Activated B cell treated with CpG ODN at 0.5 μM for 24 hours (primary cell): Measurements from ENCODE around the gene CALM3. TPM values are rescaled to one million over a fixed set of nuclear protein-coding genes. Genes with fewer than 3 reads are reported as not detected.

Source experiments
- ATAC-seq: fragments of 200-7000 bp; cut with Tn5 transposase; one replicate; pipeline ENCODE4 v1.10.0; 2021; ENCODE audit warnings: low read depth, mild to moderate bottlenecking, moderate library complexity
- CTCF ChIA-PET: fragments of 350-600 bp; sonication (Branson Sonifier 250); formaldehyde crosslinking; loops from one replicate; lab custom pipeline; 2021; ENCODE audit warnings: antibody characterized with exemption; lab: Charles Lee
- POLR2A ChIA-PET: fragments of 350-600 bp; sonication (Branson Sonifier 250); formaldehyde crosslinking; loops from one replicate; lab custom pipeline; 2021; ENCODE audit warnings: antibody characterized with exemption; lab: Charles Lee
- DNase-seq: peaks from one replicate; pipeline ENCODE4 v3.0.0; 2022
- H3K27ac Mint-ChIP-seq: one replicate; pipeline ENCODE4 v1.8.0; 2020; ENCODE audit warnings: mixed read lengths
- H3K27me3 Mint-ChIP-seq: one replicate; pipeline ENCODE4 v1.8.0; 2021; ENCODE audit warnings: mixed read lengths
- H3K36me3 Mint-ChIP-seq: one replicate; pipeline ENCODE4 v1.8.0; 2021; ENCODE audit warnings: low read depth, mixed read lengths
- H3K4me1 Mint-ChIP-seq: one replicate; pipeline ENCODE4 v1.8.0; 2021; ENCODE audit warnings: mixed read lengths
- H3K4me3 Mint-ChIP-seq: one replicate; pipeline ENCODE4 v1.8.0; 2020; ENCODE audit warnings: mild to moderate bottlenecking, mixed read lengths
- H3K9me3 Mint-ChIP-seq: one replicate; pipeline ENCODE4 v1.8.0; 2020; ENCODE audit warnings: mixed read lengths
- CTCF ChIP-seq: fragments of 200-600 bp; IDR thresholded peaks from one replicate; pipeline ENCODE4 v1.8.0; 2022; ENCODE audit warnings: antibody characterized with exemption, mild to moderate bottlenecking
- intact Hi-C: fragments of 100-400 bp; cut with micrococcal nuclease; formaldehyde crosslinking; loops from one replicate; pipeline ENCODE4 v1.15.1; 2024
- total RNA-seq: library from RNA; stranded (reverse); gene quantifications from 2 replicates; pipeline ENCODE4 v1.2.3, GENCODE V29; 2022

Gene CALM3
- total RNA-seq, 1 donor from 2014 or later = 174 TPM

DNA sequence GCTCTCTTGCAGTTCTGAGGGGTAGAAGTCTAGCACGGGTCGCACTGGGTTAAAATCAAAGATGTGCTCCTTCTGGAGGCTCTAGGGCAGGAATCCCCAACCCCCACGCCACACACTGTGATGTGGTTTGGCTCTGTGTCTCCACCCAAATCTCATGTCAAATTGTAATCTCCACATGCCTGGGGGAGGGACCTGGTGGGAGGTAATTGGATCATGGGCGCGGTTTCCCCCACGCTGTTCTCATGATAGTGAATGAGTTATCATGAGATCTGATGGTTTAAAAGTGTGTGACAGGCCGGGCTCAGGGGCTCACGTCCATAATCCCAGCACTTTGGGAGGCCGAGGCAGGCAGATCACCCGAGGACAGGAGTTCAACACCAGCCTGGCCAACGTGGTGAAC is 26.6 kb upstream of the CALM3 start:
- no peak overlapping the region for H3K27ac Mint-ChIP-seq
- no peak for TF ChIP-seq CTCF
- H3K27me3 Mint-ChIP-seq = no peaks in the 10 kb centered on the region
- DNase-seq (no peak), ATAC-seq (no peak)
- H3K4me1 Mint-ChIP-seq = peaks cover 15% of the 10 kb centered on the region
- POLR2A ChIA-PET = no interaction called here
- no peak overlapping the region for H3K4me3 Mint-ChIP-seq
- CTCF ChIA-PET = no interaction called here
- H3K9me3 Mint-ChIP-seq = peaks cover 11% of the 10 kb centered on the region
- H3K36me3 Mint-ChIP-seq = no peaks in the 10 kb centered on the region
- intact Hi-C loops = no loop called here

DNA sequence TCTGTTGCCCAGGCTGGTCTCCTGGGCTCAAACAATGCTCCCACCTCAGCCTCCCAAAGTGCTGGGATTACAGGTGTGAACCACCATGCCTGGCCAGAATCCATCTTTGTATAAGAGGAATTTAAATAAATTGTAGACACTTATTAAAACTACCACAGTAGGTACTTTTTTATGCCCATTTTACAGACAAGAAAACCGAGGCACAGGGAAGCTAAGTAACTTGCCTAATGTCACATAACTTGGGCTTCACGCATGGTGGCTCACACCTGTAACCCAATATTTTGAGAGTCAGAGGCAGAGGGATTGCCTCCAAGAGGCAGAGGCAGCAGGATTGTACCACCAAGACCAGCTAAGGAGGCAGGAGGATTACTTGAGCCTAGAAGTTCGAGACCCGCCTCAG is 22.7 kb upstream of the CALM3 start:
- no peaks in the 10 kb centered on the region for H3K27me3 Mint-ChIP-seq
- no peak for ATAC-seq
- intact Hi-C loops = no loop called here
- peaks cover 15% of the 10 kb centered on the region for H3K4me1 Mint-ChIP-seq
- POLR2A ChIA-PET = no interaction called here
- no peaks in the 10 kb centered on the region for H3K36me3 Mint-ChIP-seq
- H3K27ac Mint-ChIP-seq = no peak overlapping the region
- TF ChIP-seq CTCF = no peak
- CTCF ChIA-PET = interaction anchor here (1.2 kb wide), 1 partner anchor 83 kb away, joined by 3 read pairs; the partner anchor contains the start of gene DACT3
- no peak for DNase-seq
- H3K4me3 Mint-ChIP-seq = no peak overlapping the region
- peaks cover 11% of the 10 kb centered on the region for H3K9me3 Mint-ChIP-seq

DNA sequence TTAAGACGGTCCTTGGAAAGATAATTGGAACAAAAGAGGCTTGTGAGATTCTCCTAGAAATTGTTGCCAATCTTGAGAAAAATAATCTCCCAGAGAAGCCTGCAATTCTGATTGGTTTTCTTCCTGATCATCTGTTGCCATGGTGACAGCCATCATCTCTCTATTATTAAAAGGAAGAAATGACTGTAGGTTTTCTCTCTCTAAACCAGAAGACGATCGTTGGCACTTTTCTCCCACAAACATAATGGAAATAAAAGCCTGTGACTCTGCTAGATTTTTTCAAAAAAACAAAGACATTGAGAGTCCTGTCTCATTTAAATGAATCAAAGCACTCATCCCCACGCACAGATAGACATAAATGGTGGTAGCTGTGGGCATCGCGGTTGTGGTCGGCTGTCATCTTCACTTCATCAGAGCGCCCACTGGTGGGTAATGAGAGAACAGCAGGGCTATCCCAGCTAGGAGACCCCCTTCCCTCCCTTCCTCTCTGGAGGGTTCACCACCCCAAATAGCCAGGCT is 21.7 kb upstream of the CALM3 start:
- H3K36me3 Mint-ChIP-seq = no peaks in the 10 kb centered on the region
- DNase-seq (no peak), ATAC-seq (no peak)
- intact Hi-C loops = no loop called here
- TF ChIP-seq CTCF = no peak
- CTCF ChIA-PET = interaction anchor here (1.2 kb wide), 1 partner anchor 82 kb away, joined by 3 read pairs; the partner anchor contains the start of gene DACT3
- no peak overlapping the region for H3K4me3 Mint-ChIP-seq
- H3K4me1 Mint-ChIP-seq = peaks cover 15% of the 10 kb centered on the region
- POLR2A ChIA-PET = interaction anchor here (1.0 kb wide), 1 partner anchor 21 kb away, joined by 3 read pairs; no protein-coding TSS in a partner anchor
- no peaks in the 10 kb centered on the region for H3K27me3 Mint-ChIP-seq
- H3K27ac Mint-ChIP-seq = no peak overlapping the region
- peaks cover 11% of the 10 kb centered on the region for H3K9me3 Mint-ChIP-seq

GRCh38 chr19:46580247-46580646 is 20.9 kb upstream of the CALM3 start:
- no peak for ATAC-seq
- TF ChIP-seq CTCF = no peak
- H3K9me3 Mint-ChIP-seq = peaks cover 11% of the 10 kb centered on the region
- H3K4me3 Mint-ChIP-seq = no peak overlapping the region
- intact Hi-C loops = no loop called here
- DNase-seq = no peak
- no peaks in the 10 kb centered on the region for H3K36me3 Mint-ChIP-seq
- no peaks in the 10 kb centered on the region for H3K27me3 Mint-ChIP-seq
- H3K27ac Mint-ChIP-seq = no peak overlapping the region
- POLR2A ChIA-PET = no interaction called here
- H3K4me1 Mint-ChIP-seq = peaks cover 15% of the 10 kb centered on the region
- CTCF ChIA-PET = no interaction called here

DNA sequence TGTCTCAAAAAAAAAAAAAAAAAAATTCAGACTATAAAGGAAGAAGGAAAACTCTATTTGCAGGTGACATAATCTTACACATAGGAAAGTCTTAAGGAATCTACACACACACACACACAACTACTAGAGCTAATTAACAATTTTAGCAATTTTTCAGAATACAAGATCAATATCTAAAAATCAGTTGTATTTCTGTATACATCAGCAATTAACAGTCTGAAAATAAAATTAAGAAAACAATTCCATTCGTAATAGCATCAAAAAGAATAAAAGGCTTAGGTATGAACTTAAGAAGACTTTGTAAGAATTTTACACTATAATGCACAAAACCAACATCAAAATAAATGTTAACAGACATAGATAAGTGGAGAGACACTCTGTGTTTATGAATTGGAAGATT is 15.6 kb upstream of the CALM3 start:
- Mint-ChIP-seq H3K4me3 (no peak overlapping the region), H3K27ac (no peak overlapping the region), H3K9me3 (peaks cover 2% of the 10 kb centered on the region), H3K27me3 (no peaks in the 10 kb centered on the region), H3K36me3 (no peaks in the 10 kb centered on the region), H3K4me1 (no peaks in the 10 kb centered on the region)
- intact Hi-C loops = no loop called here
- DNase-seq = no peak
- ChIA-PET POLR2A (interaction anchor here (0.7 kb wide), 1 partner anchor 47 kb away, joined by 5 read pairs; no protein-coding TSS in a partner anchor), CTCF (no interaction called here)
- ATAC-seq = no peak
- no peak for TF ChIP-seq CTCF
